GM10248 (cell line): ENCODE results near the gene F10.
A peak's percentile ranks its signal among the peaks of the same experiment; 100 is the strongest.

Experiments used
- CTCF ChIA-PET: fragments of 300-600 bp; sonication (Branson Sonifier 250); formaldehyde crosslinking; extraction: SDS; loops from one replicate; lab custom pipeline; 2021; ENCODE audit warnings: antibody characterized with exemption; lab: Yijun Ruan, JAX
- POLR2A ChIA-PET: fragments of 350-650 bp; sonication (Branson Sonifier 250); formaldehyde crosslinking; extraction: SDS; loops from one replicate; lab custom pipeline; 2020; ENCODE audit warnings: antibody characterized with exemption; lab: Yijun Ruan, JAX
- DNase-seq: peaks from one replicate; pipeline ENCODE4 v3.0.0; 2012; ENCODE audit errors: extremely low spot score
- TF ChIP-seq, protein P1 (sequence below): IDR thresholded peaks from 2 replicates; pipeline ENCODE4 v1.5.1; 2012; ENCODE audit warnings: mild to moderate bottlenecking, low read depth; ENCODE audit errors: extremely low read depth, missing control alignments, control extremely low read depth

The F10 gene

GRCh38 chr13:113150550-113151365 lies 28.2 kb downstream of the F10 start:
- TF ChIP-seq, protein P1, sequence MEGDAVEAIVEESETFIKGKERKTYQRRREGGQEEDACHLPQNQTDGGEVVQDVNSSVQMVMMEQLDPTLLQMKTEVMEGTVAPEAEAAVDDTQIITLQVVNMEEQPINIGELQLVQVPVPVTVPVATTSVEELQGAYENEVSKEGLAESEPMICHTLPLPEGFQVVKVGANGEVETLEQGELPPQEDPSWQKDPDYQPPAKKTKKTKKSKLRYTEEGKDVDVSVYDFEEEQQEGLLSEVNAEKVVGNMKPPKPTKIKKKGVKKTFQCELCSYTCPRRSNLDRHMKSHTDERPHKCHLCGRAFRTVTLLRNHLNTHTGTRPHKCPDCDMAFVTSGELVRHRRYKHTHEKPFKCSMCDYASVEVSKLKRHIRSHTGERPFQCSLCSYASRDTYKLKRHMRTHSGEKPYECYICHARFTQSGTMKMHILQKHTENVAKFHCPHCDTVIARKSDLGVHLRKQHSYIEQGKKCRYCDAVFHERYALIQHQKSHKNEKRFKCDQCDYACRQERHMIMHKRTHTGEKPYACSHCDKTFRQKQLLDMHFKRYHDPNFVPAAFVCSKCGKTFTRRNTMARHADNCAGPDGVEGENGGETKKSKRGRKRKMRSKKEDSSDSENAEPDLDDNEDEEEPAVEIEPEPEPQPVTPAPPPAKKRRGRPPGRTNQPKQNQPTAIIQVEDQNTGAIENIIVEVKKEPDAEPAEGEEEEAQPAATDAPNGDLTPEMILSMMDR: no peak
- DNase-seq: no peak
- ChIA-PET POLR2A (no interaction called here), CTCF (no interaction called here)

GRCh38 chr13:113151745-113152690 lies 29.4 kb downstream of the F10 start:
- no peak for DNase-seq
- POLR2A ChIA-PET: no interaction called here
- CTCF ChIA-PET: no interaction called here
- TF ChIP-seq, protein P1: no peak

DNA sequence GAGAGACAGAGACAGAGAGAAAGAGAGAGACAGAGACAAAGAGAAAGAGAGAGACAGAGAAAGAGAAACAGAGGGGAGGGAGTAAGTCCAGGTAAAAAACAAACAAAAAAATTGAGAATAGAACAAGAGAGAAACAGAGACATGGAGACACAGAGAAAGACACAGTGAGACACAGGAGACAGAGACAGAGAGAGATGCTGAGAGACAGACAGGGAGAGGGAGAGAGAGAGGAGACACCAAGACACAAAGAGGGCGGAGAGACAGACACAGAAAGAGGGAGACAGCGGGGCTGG lies 30.0 kb downstream of the F10 start:
- TF ChIP-seq, protein P1: no peak
- ChIA-PET CTCF (no interaction called here), POLR2A (no interaction called here)
- DNase-seq: no peak

DNA sequence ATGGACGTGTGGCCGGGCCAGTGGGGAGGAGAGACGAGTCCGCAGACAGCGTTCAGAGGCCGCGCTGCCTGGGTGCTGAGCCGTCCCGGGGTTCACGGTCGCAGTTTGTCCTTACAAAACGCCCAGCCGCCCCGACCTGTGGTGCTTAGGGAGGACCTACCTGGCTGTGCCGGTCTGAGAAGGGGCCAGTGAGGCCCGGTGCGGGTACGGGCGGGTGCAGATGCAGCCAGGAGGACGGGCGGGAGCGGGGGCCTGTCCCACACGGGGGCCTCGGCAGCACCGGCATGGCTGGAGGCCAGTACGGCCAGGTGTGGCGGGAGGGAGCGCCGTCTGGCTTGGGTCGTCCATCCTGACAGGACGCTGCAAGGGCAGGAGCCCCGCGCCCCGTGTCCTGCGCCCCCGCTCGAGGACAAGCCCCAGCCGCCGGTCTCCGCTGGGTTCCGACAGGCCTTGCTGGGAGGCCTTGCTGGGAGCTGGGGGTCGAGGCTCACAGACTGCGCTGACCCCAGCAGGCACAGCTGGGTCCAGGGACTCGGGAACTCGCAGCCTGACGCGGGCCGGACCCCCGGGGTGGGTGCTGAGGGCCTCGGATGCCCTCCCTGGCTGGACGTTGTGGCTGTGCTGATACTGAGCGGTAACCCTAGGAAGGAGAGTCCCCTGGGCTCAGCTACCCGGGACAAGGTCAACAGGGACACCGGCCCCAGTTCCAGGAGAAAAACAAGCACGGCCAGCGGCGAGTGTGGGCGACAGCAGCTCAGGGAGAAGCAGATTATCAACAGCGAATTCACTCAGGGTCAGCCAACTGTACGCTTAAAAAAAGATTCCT lies 30.6 kb downstream of the F10 start:
- DNase-seq: no peak
- CTCF ChIA-PET: no interaction called here
- POLR2A ChIA-PET: no interaction called here
- TF ChIP-seq, protein P1: no peak

GRCh38 chr13:113153810-113154748 lies 31.5 kb downstream of the F10 start:
- ChIA-PET CTCF (interaction anchor here (1.0 kb wide), 1 partner anchor 13 kb away, joined by 3 read pairs; no protein-coding TSS in a partner anchor), POLR2A (no interaction called here)
- TF ChIP-seq, protein P1: no peak
- peak; percentile 77 for DNase-seq
